OCI-LY7 (cell line): Measurements from ENCODE around the gene FGFRL1. TPM values are rescaled to one million over a fixed set of nuclear protein-coding genes. Genes with fewer than 3 reads are reported as not detected.

Experiments
- BruUV-seq: library from RNA; stranded (reverse); fragments of 400-500 nt; replicated peaks from 2 replicates; lab custom pipeline; 2021; lab: Mats Ljungman, UMichigan
- CTCF ChIA-PET: fragments of 300-600 bp; sonication (Branson Sonifier 250); formaldehyde crosslinking; loops from one replicate; lab custom pipeline; 2022; ENCODE audit warnings: antibody characterized with exemption; ENCODE audit not compliant: unreplicated experiment; lab: Charles Lee
- POLR2A ChIA-PET: fragments of 300-600 bp; sonication (Branson Sonifier 250); formaldehyde crosslinking; loops from one replicate; lab custom pipeline; 2022; ENCODE audit warnings: antibody characterized with exemption; lab: Charles Lee
- DNase-seq: peaks from one replicate; pipeline ENCODE4 v3.0.0-alpha.2; 2015; ENCODE audit warnings: low spot score
- H2AFZ ChIP-seq: fragments of 200-600 bp; sonication (generic), shearing (Covaris generic); 2 replicates; pipeline ENCODE4 v1.6.1; 2014; ENCODE audit warnings: mild to moderate bottlenecking, antibody characterized with exemption, low read length, moderate library complexity
- H3K27ac ChIP-seq: fragments of 200-600 bp; sonication (generic); 2 replicates; pipeline ENCODE4 v1.5.1; 2014; ENCODE audit warnings: mixed run types, low read depth, mild to moderate bottlenecking, moderate library complexity, low read length, inconsistent platforms; ENCODE audit not compliant: poor library complexity, severe bottlenecking
- H3K36me3 ChIP-seq: fragments of 200-600 bp; sonication (generic); 2 replicates; pipeline ENCODE4 v1.6.1; 2014; ENCODE audit warnings: mild to moderate bottlenecking, antibody characterized with exemption, low read length, moderate library complexity, mixed read lengths; ENCODE audit not compliant: insufficient read depth
- H3K4me1 ChIP-seq: fragments of 200-600 bp; sonication (generic); 2 replicates; pipeline ENCODE4 v1.5.1; 2014; ENCODE audit warnings: mild to moderate bottlenecking, low read length; ENCODE audit not compliant: insufficient read depth, poor library complexity, severe bottlenecking
- H3K4me2 ChIP-seq: fragments of 200-600 bp; sonication (generic); 2 replicates; pipeline ENCODE4 v1.6.1; 2014; ENCODE audit warnings: mild to moderate bottlenecking, low read length
- H3K4me3 ChIP-seq: fragments of 200-600 bp; sonication (generic); 2 replicates; pipeline ENCODE4 v1.5.1; 2014; ENCODE audit warnings: mild to moderate bottlenecking, low read depth, low read length; ENCODE audit not compliant: poor library complexity, severe bottlenecking
- H3K79me2 ChIP-seq: fragments of 200-600 bp; sonication (generic); 2 replicates; pipeline ENCODE4 v1.6.1; 2016; ENCODE audit warnings: low read depth, mild to moderate bottlenecking, low read length, moderate library complexity, mixed read lengths; ENCODE audit not compliant: insufficient read depth
- H3K9me2 ChIP-seq: fragments of 200-600 bp; sonication (generic); 2 replicates; pipeline ENCODE4 v1.6.1; 2016; ENCODE audit warnings: mild to moderate bottlenecking, low read length, mixed read lengths; ENCODE audit not compliant: insufficient read depth
- H3K9me3 ChIP-seq: fragments of 200-600 bp; sonication (generic); 2 replicates; pipeline ENCODE4 v1.6.1; 2014; ENCODE audit warnings: mild to moderate bottlenecking, mixed run types, low read length, mixed read lengths
- H4K20me1 ChIP-seq: fragments of 200-600 bp; sonication (generic); 2 replicates; pipeline ENCODE4 v1.6.1; 2014; ENCODE audit warnings: mild to moderate bottlenecking, antibody characterized with exemption, low read length, moderate library complexity, mixed read lengths; ENCODE audit not compliant: insufficient read depth
- CTCF ChIP-seq: fragments of 200-600 bp; sonication (generic); conservative IDR thresholded peaks from 2 replicates; pipeline ENCODE4 v1.5.1; 2014; ENCODE audit warnings: mild to moderate bottlenecking, antibody characterized with exemption, low read length, moderate library complexity, mixed read lengths
- EZH2phosphoT487 ChIP-seq: fragments of 200-600 bp; sonication (generic); IDR thresholded peaks from 2 replicates; pipeline ENCODE4 v1.6.1; 2018; ENCODE audit warnings: low read depth, borderline replicate concordance, mild to moderate bottlenecking, mixed run types, antibody characterized with exemption, low read length, moderate library complexity, mixed read lengths
- intact Hi-C: fragments of 100-400 bp; cut with micrococcal nuclease; formaldehyde crosslinking; loops from one replicate; pipeline ENCODE4 v1.10.0; 2022; ENCODE audit not compliant: unreplicated experiment
- total RNA-seq, 2 experiments: library from RNA; depleted of rRNA in 1 of 2; stranded (reverse); fragments of >200 nt in 1 of 2; shearing (Covaris generic) in 1 of 2; gene quantifications; 2 replicates each; pipeline ENCODE4 v1.2.3, GENCODE V29; 2014 to 2022

FGFRL1 gene
- total RNA-seq, 2 experiments from 2014 or later: 1.4 to 2.7 TPM

- Histone ChIP-seq H4K20me1 (no peaks in the 10 kb centered on the region), H3K79me2 (no peaks in the 10 kb centered on the region), H3K4me3 (no peak overlapping the region), H3K36me3 (no peaks in the 10 kb centered on the region), H3K4me1 (peaks cover 3% of the 10 kb centered on the region), H3K27ac (no peak overlapping the region), H2AFZ (no peak overlapping the region), H3K4me2 (no peak overlapping the region), H3K9me2 (no peaks in the 10 kb centered on the region), H3K9me3 (no peaks in the 10 kb centered on the region)
- no TSS peak for BruUV-seq
- no peak for DNase-seq
- ChIA-PET CTCF (no interaction called here), POLR2A (no interaction called here)
- intact Hi-C loops: no loop called here
- TF ChIP-seq CTCF (no peak), EZH2phosphoT487 (no peak)
These were observed 62.7 kb downstream of the FGFRL1 start for GRCh38 chr4:1074077-1074476.

- Histone ChIP-seq H3K4me2 (no peak overlapping the region), H3K79me2 (no peaks in the 10 kb centered on the region), H3K9me3 (no peaks in the 10 kb centered on the region), H3K27ac (no peak overlapping the region), H3K4me3 (no peak overlapping the region), H3K9me2 (no peaks in the 10 kb centered on the region), H2AFZ (no peak overlapping the region), H3K36me3 (no peaks in the 10 kb centered on the region), H4K20me1 (no peaks in the 10 kb centered on the region), H3K4me1 (peaks cover 3% of the 10 kb centered on the region)
- DNase-seq: no peak
- BruUV-seq: no TSS peak
- TF ChIP-seq CTCF (no peak), EZH2phosphoT487 (no peak)
- CTCF ChIA-PET: no interaction called here
- POLR2A ChIA-PET: no interaction called here
- intact Hi-C loops: no loop called here
These were observed 63.8 kb downstream of the FGFRL1 start for GRCh38 chr4:1075225-1075624.

GRCh38 chr4:1075809-1076699 is 64.6 kb downstream of the FGFRL1 start:
- intact Hi-C loops: no loop called here
- POLR2A ChIA-PET: no interaction called here
- H3K4me3 ChIP-seq: no peak overlapping the region
- H3K9me2 ChIP-seq: no peaks in the 10 kb centered on the region
- H3K36me3 ChIP-seq: no peaks in the 10 kb centered on the region
- H3K4me2 ChIP-seq: no peak overlapping the region
- H3K79me2 ChIP-seq: no peaks in the 10 kb centered on the region
- CTCF ChIA-PET: no interaction called here
- no peaks in the 10 kb centered on the region for H4K20me1 ChIP-seq
- peaks cover 3% of the 10 kb centered on the region for H3K4me1 ChIP-seq
- DNase-seq: no peak
- H3K27ac ChIP-seq: no peak overlapping the region
- BruUV-seq: no TSS peak
- no peak overlapping the region for H2AFZ ChIP-seq
- no peaks in the 10 kb centered on the region for H3K9me3 ChIP-seq
- TF ChIP-seq CTCF: no peak
- TF ChIP-seq EZH2phosphoT487: no peak
